ENCODE data around the gene CADPS.
"Not testable (repeated sequence)": the region's sequence is repeated elsewhere in the genome, so short reads cannot be mapped to it uniquely, and the experiment has no call there.

Gene CADPS

GRCh38 chr3:62592408-62592807 is 282.8 kb downstream of the CADPS start:
- DNase-seq (ENCODE audit: low spot score) = no peak

- no peak for DNase-seq (ENCODE audit: low spot score)
Measured at GRCh38 chr3:62589078-62589477, 286.1 kb downstream of the CADPS start.

GRCh38 chr3:62587579-62588031 is 287.6 kb downstream of the CADPS start:
- no peak for DNase-seq (ENCODE audit: low spot score)

GRCh38 chr3:62587169-62587568 is 288.0 kb downstream of the CADPS start:
- no peak for DNase-seq (ENCODE audit: low spot score)

GRCh38 chr3:62586356-62586755 is 288.9 kb downstream of the CADPS start:
- no peak for DNase-seq (ENCODE audit: low spot score)

- DNase-seq (ENCODE audit: low spot score) = no peak
Measured at GRCh38 chr3:62585861-62586260, 289.4 kb downstream of the CADPS start.

GRCh38 chr3:62584636-62585035 is 290.6 kb downstream of the CADPS start:
- no peak for DNase-seq (ENCODE audit: low spot score)

GRCh38 chr3:62582495-62583172 is 292.6 kb downstream of the CADPS start:
- no peak for DNase-seq (ENCODE audit: low spot score)

GRCh38 chr3:62580485-62580884 is 294.7 kb downstream of the CADPS start:
- DNase-seq (ENCODE audit: low spot score) = not testable (repeated sequence)

GRCh38 chr3:62577153-62577552 is 298.1 kb downstream of the CADPS start:
- no peak for DNase-seq (ENCODE audit: low spot score)

- DNase-seq (ENCODE audit: low spot score) = no peak
Measured at GRCh38 chr3:62574266-62574898, 300.8 kb downstream of the CADPS start.

- no peak for DNase-seq (ENCODE audit: low spot score)
Measured at GRCh38 chr3:62571916-62572315, 303.3 kb downstream of the CADPS start.

GRCh38 chr3:62570888-62571287 is 304.3 kb downstream of the CADPS start:
- no peak for DNase-seq (ENCODE audit: low spot score)

GRCh38 chr3:62569609-62570008 is 305.6 kb downstream of the CADPS start:
- no peak for DNase-seq (ENCODE audit: low spot score)

- no peak for DNase-seq (ENCODE audit: low spot score)
Measured at GRCh38 chr3:62567097-62568021, 307.9 kb downstream of the CADPS start.

- no peak for DNase-seq (ENCODE audit: low spot score)
Measured at GRCh38 chr3:62566022-62566557, 309.1 kb downstream of the CADPS start.

GRCh38 chr3:62562596-62562995 is 312.6 kb downstream of the CADPS start:
- no peak for DNase-seq (ENCODE audit: low spot score)

GRCh38 chr3:62562017-62562416 is 313.2 kb downstream of the CADPS start:
- no peak for DNase-seq (ENCODE audit: low spot score)

- no peak for DNase-seq (ENCODE audit: low spot score)
Measured at GRCh38 chr3:62559831-62560445, 315.3 kb downstream of the CADPS start.

- no peak for DNase-seq (ENCODE audit: low spot score)
Measured at GRCh38 chr3:62558549-62559112, 316.6 kb downstream of the CADPS start.

GRCh38 chr3:62557983-62558382 is 317.2 kb downstream of the CADPS start:
- no peak for DNase-seq (ENCODE audit: low spot score)

- no peak for DNase-seq (ENCODE audit: low spot score)
Measured at GRCh38 chr3:62557450-62557849, 317.8 kb downstream of the CADPS start.
